ENCODE results near the gene VGLL4.
A peak's percentile ranks its signal among the peaks of the same experiment; 100 is the strongest.

VGLL4 gene

GRCh38 chr3:11567516-11568467 lies 75.9 kb downstream of the VGLL4 start:
- DNase-seq (ENCODE audit: low read depth) = peak; percentile 93
- TF ChIP-seq, protein P1, sequence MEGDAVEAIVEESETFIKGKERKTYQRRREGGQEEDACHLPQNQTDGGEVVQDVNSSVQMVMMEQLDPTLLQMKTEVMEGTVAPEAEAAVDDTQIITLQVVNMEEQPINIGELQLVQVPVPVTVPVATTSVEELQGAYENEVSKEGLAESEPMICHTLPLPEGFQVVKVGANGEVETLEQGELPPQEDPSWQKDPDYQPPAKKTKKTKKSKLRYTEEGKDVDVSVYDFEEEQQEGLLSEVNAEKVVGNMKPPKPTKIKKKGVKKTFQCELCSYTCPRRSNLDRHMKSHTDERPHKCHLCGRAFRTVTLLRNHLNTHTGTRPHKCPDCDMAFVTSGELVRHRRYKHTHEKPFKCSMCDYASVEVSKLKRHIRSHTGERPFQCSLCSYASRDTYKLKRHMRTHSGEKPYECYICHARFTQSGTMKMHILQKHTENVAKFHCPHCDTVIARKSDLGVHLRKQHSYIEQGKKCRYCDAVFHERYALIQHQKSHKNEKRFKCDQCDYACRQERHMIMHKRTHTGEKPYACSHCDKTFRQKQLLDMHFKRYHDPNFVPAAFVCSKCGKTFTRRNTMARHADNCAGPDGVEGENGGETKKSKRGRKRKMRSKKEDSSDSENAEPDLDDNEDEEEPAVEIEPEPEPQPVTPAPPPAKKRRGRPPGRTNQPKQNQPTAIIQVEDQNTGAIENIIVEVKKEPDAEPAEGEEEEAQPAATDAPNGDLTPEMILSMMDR (conservative IDR thresholded peaks at IDR 0.05; ENCODE audit: control insufficient read depth, insufficient read depth, low read depth, low read length) = no peak
- peak overlapping the region; percentile 27 for H3K4me3 ChIP-seq (ENCODE audit: control insufficient read depth, low read depth, low read length)

DNA sequence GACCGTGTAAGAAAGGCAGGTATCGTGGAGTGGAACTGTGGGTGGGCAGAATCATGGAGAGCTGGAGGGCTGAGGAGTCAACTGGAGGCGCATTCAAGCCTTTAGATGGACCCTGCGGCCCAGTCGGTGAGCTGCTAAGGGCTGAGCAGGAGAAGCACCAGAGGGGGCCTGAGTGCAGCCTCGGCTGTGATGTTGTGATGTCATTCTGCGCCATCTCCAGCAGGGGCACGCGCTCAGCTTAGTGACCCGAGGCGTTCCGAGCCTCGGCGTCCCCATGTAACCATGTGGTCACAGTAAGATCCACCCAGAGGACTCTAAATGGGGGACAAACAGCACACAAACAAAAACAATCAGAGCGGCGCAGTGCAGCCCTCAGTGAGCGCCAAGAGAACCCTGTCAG lies 76.8 kb downstream of the VGLL4 start:
- TF ChIP-seq, protein P1 (conservative IDR thresholded peaks at IDR 0.05; ENCODE audit: control insufficient read depth, insufficient read depth, low read depth, low read length) = no peak
- no peak for DNase-seq (ENCODE audit: low read depth)
- H3K4me3 ChIP-seq (ENCODE audit: control insufficient read depth, low read depth, low read length) = no peak overlapping the region

GRCh38 chr3:11566478-11566877 lies 77.2 kb downstream of the VGLL4 start:
- no peak for DNase-seq (ENCODE audit: low read depth)
- TF ChIP-seq, protein P1 (conservative IDR thresholded peaks at IDR 0.05; ENCODE audit: control insufficient read depth, insufficient read depth, low read depth, low read length) = no peak
- no peak overlapping the region for H3K4me3 ChIP-seq (ENCODE audit: control insufficient read depth, low read depth, low read length)

- TF ChIP-seq, protein P1 (conservative IDR thresholded peaks at IDR 0.05; ENCODE audit: control insufficient read depth, insufficient read depth, low read depth, low read length) = no peak
- H3K4me3 ChIP-seq (ENCODE audit: control insufficient read depth, low read depth, low read length) = no peak overlapping the region
- DNase-seq (ENCODE audit: low read depth) = no peak
Observed at GRCh38 chr3:11565932-11566331, 77.8 kb downstream of the VGLL4 start.

DNA sequence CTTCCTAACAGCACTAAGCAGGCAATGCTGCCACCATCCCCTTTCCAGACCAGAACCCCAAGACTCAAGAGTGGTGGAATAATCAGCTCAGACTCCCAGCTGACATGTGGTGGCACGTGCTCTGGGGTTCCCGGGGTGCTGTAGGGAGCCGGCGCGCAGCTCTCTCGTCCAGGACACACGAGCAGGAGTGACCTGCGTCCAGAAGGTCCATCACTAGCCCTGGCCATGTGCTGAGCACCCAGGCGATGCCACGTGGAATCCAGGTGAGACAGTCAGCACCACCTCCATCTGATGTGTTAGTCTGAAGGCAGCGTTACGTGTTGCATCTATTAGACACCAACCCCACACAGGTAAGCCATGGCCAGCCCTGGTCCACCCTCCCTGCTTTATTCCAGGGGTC lies 78.2 kb downstream of the VGLL4 start:
- no peak overlapping the region for H3K4me3 ChIP-seq (ENCODE audit: control insufficient read depth, low read depth, low read length)
- TF ChIP-seq, protein P1 (conservative IDR thresholded peaks at IDR 0.05; ENCODE audit: control insufficient read depth, insufficient read depth, low read depth, low read length) = no peak
- DNase-seq (ENCODE audit: low read depth) = no peak

GRCh38 chr3:11565072-11565471 lies 78.6 kb downstream of the VGLL4 start:
- DNase-seq (ENCODE audit: low read depth) = no peak
- TF ChIP-seq, protein P1 (conservative IDR thresholded peaks at IDR 0.05; ENCODE audit: control insufficient read depth, insufficient read depth, low read depth, low read length) = no peak
- H3K4me3 ChIP-seq (ENCODE audit: control insufficient read depth, low read depth, low read length) = no peak overlapping the region

All from fibroblast of mammary gland (primary cell).